ENCODE data around the gene ANK2. TPM values are rescaled to one million over a fixed set of nuclear protein-coding genes. Genes with fewer than 3 reads are reported as not detected.

Gene ANK2
- total RNA-seq, 1 donor from 2014 or later = 121 TPM

DNA sequence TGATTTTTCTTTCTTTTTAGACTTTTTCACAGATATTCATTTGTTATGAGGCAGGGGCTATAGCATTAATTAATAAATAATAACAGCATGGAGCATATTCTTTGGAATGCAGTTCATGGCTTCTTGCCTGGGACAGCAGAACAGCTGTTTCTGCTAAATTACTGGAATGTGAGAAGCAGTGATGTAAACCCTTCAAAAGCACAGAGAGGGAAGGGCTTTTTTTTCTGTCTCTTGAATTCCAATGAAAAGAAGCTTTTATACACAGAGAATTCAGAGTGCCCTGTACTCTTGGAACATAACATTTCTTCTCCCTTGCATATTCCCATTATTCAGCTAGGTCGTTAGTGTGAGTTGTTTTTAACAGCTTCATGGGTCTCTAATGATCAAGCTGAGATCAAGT lies 28.5 kb upstream of the ANK2 start:
- TF ChIP-seq, protein P1, sequence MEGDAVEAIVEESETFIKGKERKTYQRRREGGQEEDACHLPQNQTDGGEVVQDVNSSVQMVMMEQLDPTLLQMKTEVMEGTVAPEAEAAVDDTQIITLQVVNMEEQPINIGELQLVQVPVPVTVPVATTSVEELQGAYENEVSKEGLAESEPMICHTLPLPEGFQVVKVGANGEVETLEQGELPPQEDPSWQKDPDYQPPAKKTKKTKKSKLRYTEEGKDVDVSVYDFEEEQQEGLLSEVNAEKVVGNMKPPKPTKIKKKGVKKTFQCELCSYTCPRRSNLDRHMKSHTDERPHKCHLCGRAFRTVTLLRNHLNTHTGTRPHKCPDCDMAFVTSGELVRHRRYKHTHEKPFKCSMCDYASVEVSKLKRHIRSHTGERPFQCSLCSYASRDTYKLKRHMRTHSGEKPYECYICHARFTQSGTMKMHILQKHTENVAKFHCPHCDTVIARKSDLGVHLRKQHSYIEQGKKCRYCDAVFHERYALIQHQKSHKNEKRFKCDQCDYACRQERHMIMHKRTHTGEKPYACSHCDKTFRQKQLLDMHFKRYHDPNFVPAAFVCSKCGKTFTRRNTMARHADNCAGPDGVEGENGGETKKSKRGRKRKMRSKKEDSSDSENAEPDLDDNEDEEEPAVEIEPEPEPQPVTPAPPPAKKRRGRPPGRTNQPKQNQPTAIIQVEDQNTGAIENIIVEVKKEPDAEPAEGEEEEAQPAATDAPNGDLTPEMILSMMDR (IDR thresholded peaks at IDR 0.05) = no peak
- no peak for TF ChIP-seq EZH2phosphoT487 (IDR thresholded peaks at IDR 0.05)
- TF ChIP-seq EZH2 (IDR thresholded peaks at IDR 0.05) = no peak
- Mint-ChIP-seq H3K9me3 (no peaks in the 10 kb centered on the region), H3K27me3 (ENCODE audit: insufficient read depth, low read depth) (no peaks in the 10 kb centered on the region), H3K4me1 (peaks cover 6% of the 10 kb centered on the region), H3K36me3 (no peaks in the 10 kb centered on the region), H3K27ac (no peak overlapping the region), H3K4me3 (no peak overlapping the region)
- no peak overlapping the region for H2AFZ ChIP-seq (replicated peaks)
- H3K4me1 ChIP-seq = peaks cover 13% of the 10 kb centered on the region
- H3K36me3 ChIP-seq = no peaks in the 10 kb centered on the region
- peaks cover 8% of the 10 kb centered on the region for H3F3A ChIP-seq (ENCODE audit: low read depth)
- no peaks in the 10 kb centered on the region for H4K20me1 ChIP-seq (ENCODE audit: low read depth)
- H3K9ac ChIP-seq = no peak overlapping the region
- H3K4me2 ChIP-seq = no peak overlapping the region
- no peaks in the 10 kb centered on the region for H3K27me3 ChIP-seq
- peak; percentile 13 for DNase-seq (ENCODE audit: low spot score)
- no peak overlapping the region for H3K4me3 ChIP-seq
- H3K27ac ChIP-seq = peak overlapping the region; percentile 5
- no peaks in the 10 kb centered on the region for H3K79me2 ChIP-seq (ENCODE audit: low read depth)
- H3K9me3 ChIP-seq (ENCODE audit: low read depth) = no peaks in the 10 kb centered on the region

DNA sequence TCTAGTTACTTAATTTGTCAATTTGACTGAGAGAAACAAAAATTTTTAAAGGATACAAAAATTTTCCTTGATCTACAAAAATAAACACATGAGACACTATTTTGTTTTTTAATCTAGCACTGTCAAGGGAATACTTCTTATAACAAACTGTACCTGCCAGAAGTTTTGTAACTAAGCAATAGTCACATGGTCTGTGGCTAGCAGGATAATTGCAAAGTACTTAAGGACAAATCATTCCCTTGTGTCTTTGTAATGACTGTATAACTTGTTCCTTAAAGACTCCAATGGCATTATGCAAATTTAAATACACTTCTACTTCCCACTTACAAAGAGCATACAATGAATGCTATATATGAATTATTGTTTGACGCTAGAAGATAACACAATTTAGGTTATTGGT lies 25.1 kb upstream of the ANK2 start:
- no peak for DNase-seq (ENCODE audit: low spot score)
- Histone ChIP-seq H3K4me1 (peaks cover 19% of the 10 kb centered on the region), H3K27me3 (no peaks in the 10 kb centered on the region), H3K9ac (no peak overlapping the region), H3K9me3 (ENCODE audit: low read depth) (no peaks in the 10 kb centered on the region), H3K36me3 (no peaks in the 10 kb centered on the region), H3F3A (ENCODE audit: low read depth) (peaks cover 9% of the 10 kb centered on the region), H3K79me2 (ENCODE audit: low read depth) (no peaks in the 10 kb centered on the region), H3K4me3 (no peak overlapping the region), H2AFZ (replicated peaks) (no peak overlapping the region), H3K27ac (no peak overlapping the region), H3K4me2 (no peak overlapping the region), H4K20me1 (ENCODE audit: low read depth) (no peaks in the 10 kb centered on the region)
- Mint-ChIP-seq H3K27ac (no peak overlapping the region), H3K4me1 (peaks cover 7% of the 10 kb centered on the region), H3K27me3 (ENCODE audit: insufficient read depth, low read depth) (no peaks in the 10 kb centered on the region), H3K9me3 (no peaks in the 10 kb centered on the region), H3K4me3 (no peak overlapping the region), H3K36me3 (no peaks in the 10 kb centered on the region)
- TF ChIP-seq, protein P1 (IDR thresholded peaks at IDR 0.05) = no peak
- TF ChIP-seq EZH2 (IDR thresholded peaks at IDR 0.05) (no peak), EZH2phosphoT487 (IDR thresholded peaks at IDR 0.05) (no peak)

DNA sequence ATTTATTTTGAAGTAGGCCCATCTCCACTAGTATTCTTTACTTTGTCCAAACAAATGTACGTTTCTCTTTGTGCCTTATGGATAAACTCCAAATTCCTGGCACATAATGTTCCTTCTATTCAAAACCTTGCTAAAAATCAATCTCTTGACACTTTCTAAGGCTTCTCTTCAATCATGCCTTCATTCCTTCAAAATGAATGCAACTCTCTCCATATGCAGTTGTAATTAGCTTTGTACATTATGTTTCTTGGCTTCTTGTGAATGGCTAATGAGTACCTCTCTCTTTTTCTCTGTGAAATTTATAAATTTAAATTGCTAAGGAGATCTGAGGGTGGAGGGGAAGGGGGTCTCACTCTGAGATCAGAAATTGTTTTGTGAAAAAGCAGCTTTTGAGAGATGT lies 24.0 kb upstream of the ANK2 start:
- no peak overlapping the region for H3K4me3 ChIP-seq
- H3K36me3 Mint-ChIP-seq = no peaks in the 10 kb centered on the region
- H4K20me1 ChIP-seq (ENCODE audit: low read depth) = no peaks in the 10 kb centered on the region
- no peak overlapping the region for H3K27ac Mint-ChIP-seq
- no peak for DNase-seq (ENCODE audit: low spot score)
- no peaks in the 10 kb centered on the region for H3K9me3 ChIP-seq (ENCODE audit: low read depth)
- no peak for TF ChIP-seq EZH2 (IDR thresholded peaks at IDR 0.05)
- TF ChIP-seq EZH2phosphoT487 (IDR thresholded peaks at IDR 0.05) = no peak
- TF ChIP-seq, protein P1 (IDR thresholded peaks at IDR 0.05) = no peak
- H3K4me1 ChIP-seq = peaks cover 26% of the 10 kb centered on the region
- H3K36me3 ChIP-seq = no peaks in the 10 kb centered on the region
- no peaks in the 10 kb centered on the region for H3K27me3 Mint-ChIP-seq (ENCODE audit: insufficient read depth, low read depth)
- no peak overlapping the region for H3K4me2 ChIP-seq
- no peaks in the 10 kb centered on the region for H3K79me2 ChIP-seq (ENCODE audit: low read depth)
- no peak overlapping the region for H3K9ac ChIP-seq
- peaks cover 13% of the 10 kb centered on the region for H3F3A ChIP-seq (ENCODE audit: low read depth)
- no peaks in the 10 kb centered on the region for H3K9me3 Mint-ChIP-seq
- no peaks in the 10 kb centered on the region for H3K27me3 ChIP-seq
- H3K4me1 Mint-ChIP-seq = peaks cover 13% of the 10 kb centered on the region
- no peak overlapping the region for H2AFZ ChIP-seq (replicated peaks)
- H3K27ac ChIP-seq = no peak overlapping the region
- H3K4me3 Mint-ChIP-seq = no peak overlapping the region
